A673 (cell line): ENCODE results near the gene AFG1L. TPM values are rescaled to one million over a fixed set of nuclear protein-coding genes. Genes with fewer than 3 reads are reported as not detected.

Experiments
- BruUV-seq: library from RNA; stranded (reverse); fragments of 400-500 nt; replicated peaks from 2 replicates; lab custom pipeline; 2021; lab: Mats Ljungman, UMichigan
- CTCF ChIA-PET: fragments of 300-600 bp; sonication (Branson Sonifier 250); formaldehyde crosslinking; loops from one replicate; lab custom pipeline; 2022; ENCODE audit warnings: antibody characterized with exemption; lab: Charles Lee
- POLR2A ChIA-PET: fragments of 300-600 bp; sonication (Branson Sonifier 250); formaldehyde crosslinking; loops from one replicate; lab custom pipeline; 2022; ENCODE audit warnings: antibody characterized with exemption; ENCODE audit not compliant: low non-redundant PET; lab: Charles Lee
- DNase-seq: peaks from one replicate; pipeline ENCODE4 v3.0.0-alpha.2; 2015; ENCODE audit warnings: low spot score
- H3K27ac ChIP-seq: fragments of 200-600 bp; sonication (generic); 2 replicates; pipeline ENCODE4 v1.5.1; 2016; ENCODE audit warnings: mixed run types, low read depth, mild to moderate bottlenecking, mixed read lengths, antibody characterized with exemption, low read length; ENCODE audit not compliant: poor library complexity, severe bottlenecking
- H3K27me3 ChIP-seq: fragments of 200-600 bp; sonication (generic); replicated peaks from 2 replicates; pipeline ENCODE4 v1.6.1; 2017; ENCODE audit warnings: mixed run types, low read depth, mild to moderate bottlenecking, mixed read lengths, antibody characterized with exemption, low read length; ENCODE audit not compliant: insufficient read depth, poor library complexity
- H3K36me3 ChIP-seq: fragments of 200-600 bp; sonication (generic); 2 replicates; pipeline ENCODE4 v1.6.1; 2016; ENCODE audit warnings: mixed run types, mild to moderate bottlenecking, mixed read lengths, antibody characterized with exemption, low read length; ENCODE audit not compliant: insufficient read depth, poor library complexity, severe bottlenecking
- H3K4me1 ChIP-seq: fragments of 200-600 bp; sonication (generic); 2 replicates; pipeline ENCODE4 v1.6.1; 2017; ENCODE audit warnings: mixed run types, mild to moderate bottlenecking, mixed read lengths, antibody characterized with exemption, low read length; ENCODE audit not compliant: insufficient read depth, poor library complexity, severe bottlenecking
- H3K4me3 ChIP-seq: fragments of 200-600 bp; sonication (generic); 2 replicates; pipeline ENCODE4 v1.5.1; 2016; ENCODE audit warnings: low read depth, mixed run types, mild to moderate bottlenecking, mixed read lengths, low read length; ENCODE audit not compliant: poor library complexity, severe bottlenecking
- H3K9me3 ChIP-seq: fragments of 200-600 bp; sonication (generic); 2 replicates; pipeline ENCODE4 v1.6.1; 2016; ENCODE audit warnings: mixed run types, low read depth, mild to moderate bottlenecking, mixed read lengths, antibody characterized with exemption, low read length; ENCODE audit not compliant: poor library complexity, severe bottlenecking
- EZH2 ChIP-seq: fragments of 200-600 bp; sonication (generic); IDR thresholded peaks from 2 replicates; pipeline ENCODE4 v1.6.1; 2017; ENCODE audit warnings: borderline replicate concordance, low read depth, mild to moderate bottlenecking, mixed read lengths, antibody characterized with exemption, low read length; ENCODE audit not compliant: poor library complexity, severe bottlenecking
- intact Hi-C: fragments of 100-400 bp; cut with micrococcal nuclease; formaldehyde crosslinking; loops from one replicate; pipeline ENCODE4 v1.10.0; 2022; ENCODE audit not compliant: unreplicated experiment
- total RNA-seq: library from RNA; stranded (reverse); gene quantifications from 2 replicates; pipeline ENCODE4 v1.2.3, GENCODE V29; 2021
- TF ChIP-seq, protein P1 (sequence below): fragments of 300-800, 200-600 bp; sonication (generic); conservative IDR thresholded peaks from 2 replicates; pipeline ENCODE4 v1.5.1; 2017; ENCODE audit warnings: low read depth, mild to moderate bottlenecking, antibody characterized with exemption, low read length, moderate library complexity, mixed read lengths

The AFG1L gene
- total RNA-seq, 1 experiment from 2014 or later = 7.5 TPM

DNA sequence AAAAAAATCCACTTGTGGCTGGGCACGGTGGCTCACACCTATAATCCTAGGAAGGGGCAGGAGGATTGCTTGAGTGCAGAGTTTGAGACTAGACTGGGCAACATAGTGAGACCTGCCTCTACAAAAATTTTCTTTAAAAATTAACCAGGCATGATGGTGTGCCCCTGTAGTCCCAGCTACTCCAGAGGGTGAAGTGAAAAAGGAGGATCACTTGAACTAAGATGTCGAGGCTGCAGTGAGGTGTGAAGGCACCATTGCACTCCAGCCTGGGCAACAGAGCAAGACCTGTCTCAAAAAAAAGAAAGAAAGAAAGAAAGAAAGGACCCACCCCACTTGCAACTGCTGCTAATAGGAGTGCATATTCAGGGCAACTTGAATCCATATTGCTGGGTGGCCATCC is 20.3 kb upstream of the AFG1L start:
- no peak for DNase-seq
- no peak overlapping the region for H3K4me3 ChIP-seq
- ChIA-PET POLR2A (no interaction called here), CTCF (no interaction called here)
- no peaks in the 10 kb centered on the region for H3K4me1 ChIP-seq
- H3K9me3 ChIP-seq = no peaks in the 10 kb centered on the region
- H3K27ac ChIP-seq = no peak overlapping the region
- no TSS peak for BruUV-seq
- no peaks in the 10 kb centered on the region for H3K36me3 ChIP-seq
- TF ChIP-seq EZH2 = no peak
- TF ChIP-seq, protein P1, sequence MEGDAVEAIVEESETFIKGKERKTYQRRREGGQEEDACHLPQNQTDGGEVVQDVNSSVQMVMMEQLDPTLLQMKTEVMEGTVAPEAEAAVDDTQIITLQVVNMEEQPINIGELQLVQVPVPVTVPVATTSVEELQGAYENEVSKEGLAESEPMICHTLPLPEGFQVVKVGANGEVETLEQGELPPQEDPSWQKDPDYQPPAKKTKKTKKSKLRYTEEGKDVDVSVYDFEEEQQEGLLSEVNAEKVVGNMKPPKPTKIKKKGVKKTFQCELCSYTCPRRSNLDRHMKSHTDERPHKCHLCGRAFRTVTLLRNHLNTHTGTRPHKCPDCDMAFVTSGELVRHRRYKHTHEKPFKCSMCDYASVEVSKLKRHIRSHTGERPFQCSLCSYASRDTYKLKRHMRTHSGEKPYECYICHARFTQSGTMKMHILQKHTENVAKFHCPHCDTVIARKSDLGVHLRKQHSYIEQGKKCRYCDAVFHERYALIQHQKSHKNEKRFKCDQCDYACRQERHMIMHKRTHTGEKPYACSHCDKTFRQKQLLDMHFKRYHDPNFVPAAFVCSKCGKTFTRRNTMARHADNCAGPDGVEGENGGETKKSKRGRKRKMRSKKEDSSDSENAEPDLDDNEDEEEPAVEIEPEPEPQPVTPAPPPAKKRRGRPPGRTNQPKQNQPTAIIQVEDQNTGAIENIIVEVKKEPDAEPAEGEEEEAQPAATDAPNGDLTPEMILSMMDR = no peak
- intact Hi-C loops = no loop called here
- no peaks in the 10 kb centered on the region for H3K27me3 ChIP-seq

DNA sequence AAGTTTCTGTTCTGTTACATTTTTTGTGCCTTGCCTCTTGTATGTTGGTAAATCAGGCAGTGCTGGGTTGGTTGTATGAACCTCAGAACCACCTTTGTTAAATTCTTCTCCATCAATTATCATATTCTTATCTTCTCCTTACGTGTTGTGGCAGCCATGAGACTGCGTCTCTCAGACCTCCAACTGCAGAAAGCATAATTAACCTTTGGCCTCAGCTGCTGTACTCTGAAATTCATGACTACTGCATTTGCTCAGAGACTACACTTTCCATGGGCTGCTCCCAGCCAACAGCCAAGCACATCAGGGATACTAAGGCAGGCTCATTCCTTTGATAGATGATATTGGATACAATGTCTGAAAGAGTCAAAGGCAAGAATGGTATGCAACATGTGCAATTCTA is 18.9 kb upstream of the AFG1L start:
- Histone ChIP-seq H3K4me3 (no peak overlapping the region), H3K27me3 (no peaks in the 10 kb centered on the region), H3K9me3 (no peaks in the 10 kb centered on the region), H3K4me1 (no peaks in the 10 kb centered on the region), H3K27ac (no peak overlapping the region), H3K36me3 (no peaks in the 10 kb centered on the region)
- POLR2A ChIA-PET = no interaction called here
- no TSS peak for BruUV-seq
- TF ChIP-seq EZH2 = no peak
- TF ChIP-seq, protein P1 = no peak
- no peak for DNase-seq
- CTCF ChIA-PET = no interaction called here
- intact Hi-C loops = no loop called here

DNA sequence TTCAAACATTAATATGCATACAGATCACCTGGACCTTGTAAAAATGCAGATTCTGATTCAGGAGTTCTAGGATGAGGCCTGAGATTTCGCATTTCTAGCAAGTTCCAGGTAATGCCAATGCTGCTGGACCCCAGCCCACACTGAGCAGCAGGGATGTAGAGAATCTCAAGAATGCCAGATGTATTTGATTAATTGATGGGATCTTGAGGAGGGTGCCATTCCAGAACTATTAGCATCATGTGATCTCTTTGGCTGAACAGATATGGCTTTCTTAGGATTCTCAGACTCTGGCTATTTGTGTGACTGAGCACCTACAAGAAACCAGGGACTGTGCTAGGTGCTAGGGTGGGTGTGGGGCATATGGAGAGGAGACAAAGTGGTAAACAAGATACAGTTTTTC is 17.6 kb upstream of the AFG1L start:
- no TSS peak for BruUV-seq
- intact Hi-C loops = no loop called here
- DNase-seq = no peak
- Histone ChIP-seq H3K27ac (no peak overlapping the region), H3K4me3 (no peak overlapping the region), H3K27me3 (no peaks in the 10 kb centered on the region), H3K4me1 (no peaks in the 10 kb centered on the region), H3K36me3 (no peaks in the 10 kb centered on the region), H3K9me3 (no peaks in the 10 kb centered on the region)
- TF ChIP-seq EZH2 = no peak
- TF ChIP-seq, protein P1 = no peak
- ChIA-PET CTCF (no interaction called here), POLR2A (no interaction called here)
